MM.1S (cell line): ENCODE data around the gene CFAP65.

Source experiments
- DNase-seq: peaks from one replicate; pipeline ENCODE4 v3.0.0-alpha.2; 2015
- H2AFZ ChIP-seq: fragments of 300-600 bp; sonication (generic); 2 replicates; pipeline ENCODE4 v1.6.0; 2016; ENCODE audit warnings: antibody characterized with exemption, low read length
- H3F3A ChIP-seq: fragments of 300-600 bp; sonication (generic); 2 replicates; pipeline ENCODE4 v1.6.1; 2016; ENCODE audit warnings: mild to moderate bottlenecking, antibody characterized with exemption, low read length, moderate library complexity, mixed read lengths; ENCODE audit not compliant: insufficient read depth
- H3K27ac ChIP-seq: fragments of 300-600 bp; sonication (generic); 2 replicates; pipeline ENCODE4 v1.5.1; 2016; ENCODE audit warnings: mild to moderate bottlenecking, low read length
- H3K27me3 ChIP-seq: fragments of 300-600 bp; sonication (generic); replicated peaks from 2 replicates; pipeline ENCODE4 v1.6.0; 2016; ENCODE audit warnings: low read length; ENCODE audit not compliant: insufficient read depth
- H3K36me3 ChIP-seq: fragments of 300-600 bp; sonication (generic); replicated peaks from 2 replicates; pipeline ENCODE4 v1.6.1; 2016; ENCODE audit warnings: mild to moderate bottlenecking, low read length, mixed read lengths; ENCODE audit not compliant: insufficient read depth
- H3K4me1 ChIP-seq: fragments of 300-600 bp; sonication (generic); 2 replicates; pipeline ENCODE4 v1.6.1; 2016; ENCODE audit warnings: low read length, mixed read lengths
- H3K4me2 ChIP-seq: fragments of 300-600 bp; sonication (generic); 2 replicates; pipeline ENCODE4 v1.6.0; 2016; ENCODE audit warnings: low read depth, low read length
- H3K4me3 ChIP-seq: fragments of 300-600 bp; sonication (generic); 2 replicates; pipeline ENCODE4 v1.5.1; 2016; ENCODE audit warnings: low read length, mixed read lengths
- H3K79me2 ChIP-seq: fragments of 300-600 bp; sonication (generic); 2 replicates; pipeline ENCODE4 v1.6.1; 2016; ENCODE audit warnings: mixed run types, low read length, mixed read lengths
- H3K9ac ChIP-seq: fragments of 300-600 bp; sonication (generic); 2 replicates; pipeline ENCODE4 v1.6.1; 2016; ENCODE audit warnings: low read length, mixed read lengths
- H3K9me2 ChIP-seq: fragments of 300-600 bp; sonication (generic); replicated peaks from 2 replicates; pipeline ENCODE4 v1.6.1; 2016; ENCODE audit warnings: mild to moderate bottlenecking, low read length, mixed read lengths; ENCODE audit not compliant: insufficient read depth
- H3K9me3 ChIP-seq: fragments of 300-600 bp; sonication (generic); replicated peaks from 2 replicates; pipeline ENCODE4 v1.6.1; 2016; ENCODE audit warnings: mild to moderate bottlenecking, low read length, mixed read lengths; ENCODE audit not compliant: insufficient read depth
- H4K20me1 ChIP-seq: fragments of 300-600 bp; sonication (generic); 2 replicates; pipeline ENCODE4 v1.6.1; 2016; ENCODE audit warnings: mild to moderate bottlenecking, low read length, moderate library complexity, mixed read lengths; ENCODE audit not compliant: insufficient read depth
- CTCF ChIP-seq: fragments of 300-600 bp; sonication (generic); IDR thresholded peaks from 2 replicates; pipeline ENCODE4 v1.5.1; 2016; ENCODE audit warnings: antibody characterized with exemption, low read length, mixed read lengths
- EZH2 ChIP-seq: fragments of 300-600 bp; sonication (generic); optimal IDR thresholded peaks from 2 replicates; pipeline ENCODE3; 2017; ENCODE audit warnings: low read depth, mild to moderate bottlenecking, antibody characterized with exemption, low read length, mixed read lengths
- EZH2phosphoT487 ChIP-seq: fragments of 300-600 bp; sonication (generic); IDR thresholded peaks from 2 replicates; pipeline ENCODE4 v1.6.1; 2018; ENCODE audit warnings: antibody characterized with exemption, low read length

Gene CFAP65

GRCh38 chr2:218960309-218961165, 80.8 kb downstream of the CFAP65 start:
- H3K9me3 ChIP-seq = no peaks in the 10 kb centered on the region
- H2AFZ ChIP-seq = no peak overlapping the region
- H3K9me2 ChIP-seq = no peaks in the 10 kb centered on the region
- no peaks in the 10 kb centered on the region for H4K20me1 ChIP-seq
- no peaks in the 10 kb centered on the region for H3K36me3 ChIP-seq
- no peaks in the 10 kb centered on the region for H3K4me1 ChIP-seq
- no peak for DNase-seq
- no peak overlapping the region for H3K4me2 ChIP-seq
- no peak overlapping the region for H3K4me3 ChIP-seq
- no peak for TF ChIP-seq EZH2phosphoT487
- no peak for TF ChIP-seq CTCF
- no peak for TF ChIP-seq EZH2
- H3K79me2 ChIP-seq = no peaks in the 10 kb centered on the region
- peaks cover 68% of the 10 kb centered on the region for H3K27me3 ChIP-seq
- no peak overlapping the region for H3K27ac ChIP-seq
- no peaks in the 10 kb centered on the region for H3F3A ChIP-seq
- no peak overlapping the region for H3K9ac ChIP-seq

GRCh38 chr2:218959761-218960308, 81.5 kb downstream of the CFAP65 start:
- DNase-seq = no peak
- no peak overlapping the region for H3K27ac ChIP-seq
- no peaks in the 10 kb centered on the region for H3K36me3 ChIP-seq
- H4K20me1 ChIP-seq = no peaks in the 10 kb centered on the region
- no peak overlapping the region for H2AFZ ChIP-seq
- no peaks in the 10 kb centered on the region for H3K9me3 ChIP-seq
- H3K9me2 ChIP-seq = no peaks in the 10 kb centered on the region
- peak overlapping the region; percentile 54 for H3K4me3 ChIP-seq
- no peak overlapping the region for H3K9ac ChIP-seq
- no peaks in the 10 kb centered on the region for H3K4me1 ChIP-seq
- no peaks in the 10 kb centered on the region for H3K79me2 ChIP-seq
- H3F3A ChIP-seq = no peaks in the 10 kb centered on the region
- no peak for TF ChIP-seq EZH2
- TF ChIP-seq CTCF = no peak
- TF ChIP-seq EZH2phosphoT487 = no peak
- H3K4me2 ChIP-seq = peak overlapping the region; percentile 73
- peaks cover 63% of the 10 kb centered on the region for H3K27me3 ChIP-seq

GRCh38 chr2:218959141-218959731, 82.1 kb downstream of the CFAP65 start, which contains the start of gene CDK5R2:
Gene CDK5R2 (plus strand): TSS chr2:218959666. CDS start chr2:218959821, 155 bp downstream.
- Histone ChIP-seq H3K4me3 (peak within 1 kb of the TSS; percentile 66), H4K20me1 (no peaks in the 10 kb centered on the region), H3K36me3 (no peaks in the 10 kb centered on the region), H3K9ac (no peak within 1 kb of the TSS), H3K4me1 (no peaks in the 10 kb centered on the region), H2AFZ (peak within 1 kb of the TSS; percentile 57), H3K9me3 (no peaks in the 10 kb centered on the region), H3K4me2 (peak within 1 kb of the TSS; percentile 73), H3K27ac (no peak within 1 kb of the TSS), H3K27me3 (peaks cover 63% of the 10 kb centered on the region), H3K9me2 (no peaks in the 10 kb centered on the region), H3K79me2 (no peaks in the 10 kb centered on the region), H3F3A (no peaks in the 10 kb centered on the region)
- TF ChIP-seq EZH2phosphoT487 = no peak
- TF ChIP-seq CTCF = no peak
- TF ChIP-seq EZH2 = no peak
- peak; percentile 93 for DNase-seq
